ENCODE results near the gene SERPINA7.

DNA sequence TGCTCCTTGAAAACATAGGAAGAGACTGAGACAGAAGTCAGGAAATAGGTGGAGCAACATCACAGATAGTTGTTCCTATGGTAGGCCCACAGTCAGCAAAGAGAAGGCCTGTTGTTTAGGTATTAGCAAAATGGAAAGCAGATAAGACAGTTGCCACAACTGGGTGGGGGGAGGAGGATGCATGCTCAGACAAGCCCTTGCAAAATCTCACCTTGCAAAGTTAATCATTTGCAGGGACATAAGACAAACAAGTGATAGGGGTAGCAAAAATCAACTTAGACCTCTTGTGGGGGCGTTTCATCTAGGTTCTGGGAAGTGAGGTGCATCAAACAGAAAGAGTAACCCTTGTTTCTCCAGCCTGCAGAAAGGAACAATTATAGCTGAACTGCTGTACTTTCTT lies 30.7 kb downstream of the SERPINA7 start:
- TF ChIP-seq, protein P1, sequence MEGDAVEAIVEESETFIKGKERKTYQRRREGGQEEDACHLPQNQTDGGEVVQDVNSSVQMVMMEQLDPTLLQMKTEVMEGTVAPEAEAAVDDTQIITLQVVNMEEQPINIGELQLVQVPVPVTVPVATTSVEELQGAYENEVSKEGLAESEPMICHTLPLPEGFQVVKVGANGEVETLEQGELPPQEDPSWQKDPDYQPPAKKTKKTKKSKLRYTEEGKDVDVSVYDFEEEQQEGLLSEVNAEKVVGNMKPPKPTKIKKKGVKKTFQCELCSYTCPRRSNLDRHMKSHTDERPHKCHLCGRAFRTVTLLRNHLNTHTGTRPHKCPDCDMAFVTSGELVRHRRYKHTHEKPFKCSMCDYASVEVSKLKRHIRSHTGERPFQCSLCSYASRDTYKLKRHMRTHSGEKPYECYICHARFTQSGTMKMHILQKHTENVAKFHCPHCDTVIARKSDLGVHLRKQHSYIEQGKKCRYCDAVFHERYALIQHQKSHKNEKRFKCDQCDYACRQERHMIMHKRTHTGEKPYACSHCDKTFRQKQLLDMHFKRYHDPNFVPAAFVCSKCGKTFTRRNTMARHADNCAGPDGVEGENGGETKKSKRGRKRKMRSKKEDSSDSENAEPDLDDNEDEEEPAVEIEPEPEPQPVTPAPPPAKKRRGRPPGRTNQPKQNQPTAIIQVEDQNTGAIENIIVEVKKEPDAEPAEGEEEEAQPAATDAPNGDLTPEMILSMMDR (IDR thresholded peaks at IDR 0.05; ENCODE audit: low read depth, low read length) = no peak
- TF ChIP-seq POLR2A (IDR thresholded peaks at IDR 0.05; ENCODE audit: extremely low read depth, insufficient read length) (no peak), MYC (IDR thresholded peaks at IDR 0.05; ENCODE audit: low read depth, low read length) (no peak)
- TF ChIP-seq, protein P2, sequence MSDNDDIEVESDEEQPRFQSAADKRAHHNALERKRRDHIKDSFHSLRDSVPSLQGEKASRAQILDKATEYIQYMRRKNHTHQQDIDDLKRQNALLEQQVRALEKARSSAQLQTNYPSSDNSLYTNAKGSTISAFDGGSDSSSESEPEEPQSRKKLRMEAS (IDR thresholded peaks at IDR 0.05; ENCODE audit: low read depth, low read length) = no peak
